Measurements from ENCODE around the gene GOLPH3L.
A peak's percentile ranks its signal among the peaks of the same experiment; 100 is the strongest.
"Not testable (repeated sequence)": the region's sequence is repeated elsewhere in the genome, so short reads cannot be mapped to it uniquely, and the experiment has no call there.

Gene GOLPH3L

GRCh38 chr1:150654635-150655034 is 42.3 kb downstream of the GOLPH3L start:
- not testable (repeated sequence) for DNase-seq

GRCh38 chr1:150650193-150650592 is 46.8 kb downstream of the GOLPH3L start:
- no peak for DNase-seq

GRCh38 chr1:150649441-150650075 is 47.4 kb downstream of the GOLPH3L start:
- DNase-seq = no peak

- no peak for DNase-seq
These were observed 54.7 kb downstream of the GOLPH3L start for GRCh38 chr1:150642296-150642695.

- not testable (repeated sequence) for DNase-seq
These were observed 55.7 kb downstream of the GOLPH3L start for GRCh38 chr1:150641126-150641815.

GRCh38 chr1:150638430-150638829 is 58.5 kb downstream of the GOLPH3L start:
- not testable (repeated sequence) for DNase-seq

- not testable (repeated sequence) for DNase-seq
These were observed 61.9 kb downstream of the GOLPH3L start for GRCh38 chr1:150634839-150635622.

- DNase-seq = peak; percentile 99
These were observed 67.6 kb downstream of the GOLPH3L start, which contains the start of gene ENSA for GRCh38 chr1:150629115-150629928. TSS of gene ENSA (minus strand) at chr1:150629612. CDS start at chr1:150629470, 142 bp downstream.

GRCh38 chr1:150628766-150629114 is 68.2 kb downstream of the GOLPH3L start:
- no peak for DNase-seq

GRCh38 chr1:150627826-150628410 is 69.0 kb downstream of the GOLPH3L start:
- no peak for DNase-seq

- no peak for DNase-seq
These were observed 70.8 kb downstream of the GOLPH3L start for GRCh38 chr1:150626150-150626549.

- not testable (repeated sequence) for DNase-seq
These were observed 72.4 kb downstream of the GOLPH3L start for GRCh38 chr1:150624546-150624945.

GRCh38 chr1:150624134-150624533 is 72.8 kb downstream of the GOLPH3L start:
- not testable (repeated sequence) for DNase-seq

GRCh38 chr1:150622303-150622975 is 74.5 kb downstream of the GOLPH3L start:
- no peak for DNase-seq

GRCh38 chr1:150621497-150622302 is 75.3 kb downstream of the GOLPH3L start:
- DNase-seq = no peak

GRCh38 chr1:150620919-150621318 is 76.0 kb downstream of the GOLPH3L start:
- no peak for DNase-seq

- peak; percentile 80 for DNase-seq
These were observed 77.1 kb downstream of the GOLPH3L start for GRCh38 chr1:150619576-150620509.

GRCh38 chr1:150615346-150616201 is 81.4 kb downstream of the GOLPH3L start:
- no peak for DNase-seq
